Neural progenitor cell (in vitro differentiated cells): ENCODE data around the gene CFAP61.

Source experiments
- CTCF ChIP-seq: fragments of 200-600 bp; sonication (generic); IDR thresholded peaks from 2 replicates; pipeline ENCODE4 v1.5.1; 2017; ENCODE audit warnings: antibody characterized with exemption, mild to moderate bottlenecking
- EZH2 ChIP-seq: fragments of 200-600 bp; sonication (generic); IDR thresholded peaks from 2 replicates; pipeline ENCODE4 v1.6.1; 2017; ENCODE audit warnings: antibody characterized with exemption, mild to moderate bottlenecking, moderate library complexity
- EZH2phosphoT487 ChIP-seq: fragments of 200-600 bp; sonication (generic); IDR thresholded peaks from 2 replicates; pipeline ENCODE4 v1.6.1; 2017; ENCODE audit warnings: antibody characterized with exemption

- TF ChIP-seq CTCF, result no peak
- TF ChIP-seq EZH2, result no peak
- TF ChIP-seq EZH2phosphoT487, result no peak
Observed at GRCh38 chr20:20027284-20027683, 25.0 kb upstream of the CFAP61 start.
